Activated T-helper 1 cell treated with anti-CD3 and anti-CD28 coated beads, Interleukin-2, amount 50 U/mL, for 16 hours (primary cell): Measurements from ENCODE around the gene DLEU7.

Source experiments
- DNase-seq, 2 donors: peaks; one replicate each; pipeline ENCODE4 v3.0.0-alpha.2; 2020; ENCODE audit warnings: low read depth in 1 of 2, low spot score in 1 of 2

DLEU7 gene

DNA sequence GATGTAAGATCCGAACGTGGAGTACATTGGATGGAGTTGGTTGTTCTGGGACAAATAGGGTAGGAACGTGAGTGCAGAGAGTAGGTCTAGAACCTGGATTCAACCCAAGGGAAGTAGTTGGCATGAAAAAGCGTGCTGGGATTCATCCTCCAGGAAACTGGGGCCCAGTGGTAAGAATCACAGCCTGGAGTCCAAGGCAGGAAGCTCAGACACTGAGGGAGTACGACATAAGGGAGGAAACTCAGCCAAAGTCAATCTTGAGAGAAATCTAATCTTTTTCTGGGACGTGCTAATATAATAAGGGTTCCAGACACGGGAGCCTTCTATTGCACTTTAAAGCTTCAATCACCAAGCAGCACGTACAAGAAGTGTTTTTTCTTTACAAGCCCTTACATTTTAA, 46.4 kb downstream of the DLEU7 start:
- no peak for DNase-seq

DNA sequence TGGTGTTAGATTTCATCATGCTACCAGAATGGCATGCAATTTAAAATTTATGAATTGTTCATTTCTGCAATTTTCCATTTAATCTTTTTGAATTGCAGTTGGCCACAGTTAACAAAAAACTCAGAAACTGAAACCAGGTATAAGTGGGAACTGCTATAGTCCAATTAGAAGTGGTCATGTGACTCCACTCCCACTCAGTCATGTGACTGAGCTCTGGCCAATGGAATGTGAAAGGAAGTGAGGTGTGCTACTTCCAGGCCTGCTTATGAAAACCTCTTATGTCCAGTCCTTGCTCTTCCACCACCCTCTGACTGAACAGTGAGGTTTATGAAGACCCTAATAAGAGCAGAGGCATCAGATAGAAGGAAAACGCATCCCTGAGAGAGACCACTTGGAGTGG, 47.0 kb downstream of the DLEU7 start:
- no peak for DNase-seq

DNA sequence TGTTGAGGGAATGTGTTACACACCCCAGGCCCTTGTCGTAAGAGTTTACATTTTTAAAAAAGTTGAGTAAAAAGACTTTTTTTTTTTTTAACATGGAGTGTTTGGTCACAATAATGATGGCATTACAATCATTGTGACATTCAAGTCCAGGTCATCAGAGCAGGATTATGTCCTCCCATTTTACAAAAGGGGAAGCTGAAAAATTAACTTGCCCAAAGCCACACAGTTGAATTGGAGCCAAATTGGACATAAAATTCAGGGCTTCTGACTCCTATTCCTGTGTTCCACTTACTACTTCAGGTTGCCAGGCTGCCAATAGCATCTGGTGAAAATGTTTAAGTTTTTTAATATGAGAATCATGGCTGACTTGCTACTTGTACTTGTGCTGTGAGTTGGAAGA, 49.3 kb downstream of the DLEU7 start:
- no peak for DNase-seq

GRCh38 chr13:50793026-50793425, 50.5 kb downstream of the DLEU7 start:
- no peak for DNase-seq

GRCh38 chr13:50788551-50789210, 54.8 kb downstream of the DLEU7 start:
- no peak for DNase-seq

GRCh38 chr13:50787316-50788195, 55.9 kb downstream of the DLEU7 start:
- no peak for DNase-seq

- no peak for DNase-seq
Observed at GRCh38 chr13:50783717-50784290, 59.7 kb downstream of the DLEU7 start.

DNA sequence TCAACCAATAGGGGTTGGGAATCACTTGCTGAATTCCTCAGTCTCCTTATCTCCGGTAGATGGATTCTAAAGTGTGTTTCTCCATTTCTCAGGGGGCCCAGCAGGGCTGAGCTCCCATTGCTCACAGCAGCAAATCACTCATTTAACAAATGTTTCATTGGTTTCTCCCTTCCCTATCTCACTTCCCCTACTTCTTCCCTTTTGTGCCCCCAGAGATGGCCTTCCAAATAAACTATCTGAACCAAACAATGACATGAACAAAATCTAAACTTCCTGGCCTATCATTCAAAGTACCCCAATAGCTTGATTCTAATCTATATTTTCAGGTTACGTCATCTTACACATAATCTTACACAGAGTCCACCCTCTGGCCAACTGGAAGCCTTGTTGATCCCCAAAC, 60.4 kb downstream of the DLEU7 start:
- no peak for DNase-seq

GRCh38 chr13:50780201-50781015, 63.1 kb downstream of the DLEU7 start:
- DNase-seq = no peak

DNA sequence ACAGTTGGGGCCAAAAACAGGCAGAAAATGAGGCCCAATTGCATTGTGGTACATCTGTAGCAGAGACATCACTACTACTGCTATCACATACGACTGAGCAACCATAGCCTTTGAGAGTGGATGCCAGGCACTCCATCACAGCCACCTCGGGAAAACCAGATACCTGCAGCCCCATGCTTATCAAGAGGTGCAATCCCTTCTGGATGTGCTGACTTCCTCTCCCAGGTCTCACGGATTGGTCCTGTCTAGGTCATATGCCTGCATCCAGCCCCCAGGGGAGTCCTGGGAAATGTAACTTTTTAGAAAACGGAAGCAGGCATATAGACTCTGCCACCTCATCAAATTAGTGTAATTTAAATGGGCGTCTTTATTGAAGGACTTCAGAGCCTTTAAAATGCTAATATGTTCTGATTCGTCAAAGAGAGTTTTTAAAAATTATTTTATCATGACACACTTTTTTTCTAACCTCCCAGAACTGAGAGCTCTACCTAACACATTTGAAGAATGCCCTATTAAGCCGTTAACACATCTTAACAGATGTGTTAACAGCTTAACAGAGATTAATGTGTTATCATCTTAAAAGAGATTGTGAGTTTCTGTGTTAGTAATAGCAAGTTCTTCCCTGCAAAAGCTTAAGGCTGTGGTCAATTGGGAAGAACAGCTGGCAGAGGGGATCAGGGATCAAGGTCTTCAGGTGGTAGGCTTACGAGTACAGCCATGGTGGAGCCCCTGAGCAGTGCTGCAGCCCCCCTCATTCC, 63.9 kb downstream of the DLEU7 start:
- no peak for DNase-seq
